SKM-1 (cell line): Measurements from ENCODE around the gene CDCA4.

ENCODE experiments used
- DNase-seq: peaks from one replicate; lab custom pipeline; 2025; ENCODE audit not compliant: unreplicated experiment; lab: John Stamatoyannopoulos, UW

Gene CDCA4

DNA sequence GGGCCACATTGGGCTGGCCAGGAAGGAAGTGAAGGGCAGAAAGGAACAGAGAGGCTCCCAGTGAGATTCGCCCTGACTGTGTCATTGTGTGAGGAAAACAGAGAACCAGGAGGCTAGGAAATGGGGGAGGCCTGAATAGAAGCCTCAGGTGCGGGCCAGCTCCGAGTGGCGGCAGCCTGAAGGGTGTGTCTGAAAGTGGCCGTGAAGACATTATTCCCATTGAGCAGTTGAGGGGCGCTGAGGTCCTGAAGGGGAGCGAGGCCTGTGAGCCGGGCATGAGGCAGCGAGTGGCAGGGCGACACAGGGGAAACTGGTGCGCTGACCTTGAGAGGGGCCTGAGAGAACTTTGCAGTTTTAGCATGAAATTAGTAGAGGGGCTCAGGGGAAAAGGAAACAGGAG, 28.4 kb downstream of the CDCA4 start:
- no peak for DNase-seq

DNA sequence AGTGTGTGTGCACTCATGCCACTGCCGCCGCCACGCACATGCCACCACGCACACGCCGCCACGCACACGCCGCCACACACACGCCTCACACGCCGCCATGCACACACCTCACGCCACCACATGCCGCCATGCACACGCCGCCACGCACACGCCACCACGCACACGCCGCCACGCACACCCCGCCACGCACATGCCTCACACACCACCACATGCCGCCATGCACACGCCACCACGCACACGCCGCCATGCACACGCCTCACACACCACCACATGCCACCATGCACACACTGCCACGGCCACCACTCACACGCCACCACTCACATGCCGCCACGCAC, 29.0 kb downstream of the CDCA4 start:
- no peak for DNase-seq

DNA sequence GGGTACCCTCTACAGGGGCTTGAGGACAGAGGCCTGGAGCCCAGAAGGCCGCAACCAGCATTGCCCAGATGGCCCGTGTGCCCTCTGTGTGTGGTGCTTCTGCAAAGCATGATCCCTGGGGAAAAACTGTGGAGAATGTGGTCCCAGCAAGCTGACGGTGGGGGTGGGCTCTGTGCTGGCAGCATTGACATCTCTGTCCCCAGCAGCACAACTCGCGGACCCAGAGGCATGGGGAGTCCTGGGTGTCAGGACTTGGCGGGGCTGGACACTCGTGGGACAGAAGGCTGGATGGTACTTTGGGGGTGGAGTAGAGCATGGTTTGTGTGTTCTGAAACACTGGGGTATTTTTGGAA, 31.0 kb downstream of the CDCA4 start:
- DNase-seq, result no peak

DNA sequence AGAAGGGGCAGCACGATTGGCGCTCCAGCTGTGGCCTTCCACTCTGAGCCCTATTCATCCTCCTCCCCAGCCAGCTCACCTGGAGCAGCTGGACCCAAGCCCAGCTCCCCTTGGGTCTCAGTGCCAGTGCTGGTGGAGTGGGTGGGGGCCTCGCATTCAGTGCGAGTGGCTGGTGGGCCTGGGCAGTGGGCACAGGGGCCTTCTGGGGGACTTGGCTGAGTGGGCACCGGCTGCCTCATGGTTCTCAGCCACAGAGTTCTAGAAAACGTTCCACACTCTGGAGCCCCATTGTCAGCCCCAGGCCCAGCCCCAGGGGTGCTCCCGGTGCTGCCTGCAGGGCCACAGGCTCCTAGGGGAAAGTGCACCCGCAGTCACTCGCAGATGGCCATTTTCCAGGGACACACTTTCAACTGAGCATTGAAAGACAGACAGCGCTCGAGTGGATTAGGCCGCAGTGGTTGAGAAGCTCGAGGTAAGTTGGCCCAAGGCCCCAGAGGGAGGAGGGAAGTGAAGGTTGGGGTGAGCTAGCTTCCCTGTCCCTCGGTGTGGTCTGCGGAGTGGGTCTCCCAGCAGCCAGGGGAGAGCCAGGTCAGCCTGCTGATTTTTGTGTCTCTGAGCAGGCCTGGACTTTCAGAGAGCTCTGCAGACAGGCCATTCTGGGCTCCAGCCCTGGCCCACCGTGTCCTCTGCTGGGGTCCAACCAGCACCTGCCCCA, 31.5 kb downstream of the CDCA4 start:
- no peak for DNase-seq

DNA sequence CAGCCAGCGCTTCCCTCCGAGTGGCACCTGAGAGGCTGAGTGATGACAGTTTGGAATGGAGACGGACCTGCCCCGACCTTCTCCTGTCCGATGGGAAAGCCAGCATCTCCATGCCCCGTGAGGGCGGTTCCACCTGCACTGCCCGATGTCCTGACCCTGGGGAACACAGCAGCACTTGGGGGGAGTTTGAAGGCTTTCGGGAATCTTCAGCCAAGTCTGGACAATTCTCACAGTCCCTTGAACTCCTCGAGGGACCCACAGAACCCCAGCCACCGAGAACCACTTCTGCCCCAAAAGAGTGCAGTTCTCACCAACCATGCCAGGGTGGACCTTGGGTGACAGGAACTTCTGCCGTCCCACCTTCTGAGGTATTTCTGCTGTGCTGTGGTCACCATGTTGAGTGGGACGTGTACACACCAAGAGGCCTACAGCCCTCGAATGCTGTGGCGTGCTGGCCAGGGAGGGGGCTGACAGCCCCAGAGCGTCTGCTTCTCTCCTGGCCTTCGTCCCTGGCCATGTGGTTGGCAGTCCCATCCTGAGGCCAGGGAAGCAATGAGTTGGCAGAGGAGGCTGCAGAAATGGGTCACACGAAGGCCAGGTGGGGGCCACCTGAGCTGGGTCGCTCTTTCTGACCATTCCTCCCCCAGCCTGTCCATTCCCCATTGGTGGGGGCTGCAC, 34.3 kb downstream of the CDCA4 start:
- no peak for DNase-seq

DNA sequence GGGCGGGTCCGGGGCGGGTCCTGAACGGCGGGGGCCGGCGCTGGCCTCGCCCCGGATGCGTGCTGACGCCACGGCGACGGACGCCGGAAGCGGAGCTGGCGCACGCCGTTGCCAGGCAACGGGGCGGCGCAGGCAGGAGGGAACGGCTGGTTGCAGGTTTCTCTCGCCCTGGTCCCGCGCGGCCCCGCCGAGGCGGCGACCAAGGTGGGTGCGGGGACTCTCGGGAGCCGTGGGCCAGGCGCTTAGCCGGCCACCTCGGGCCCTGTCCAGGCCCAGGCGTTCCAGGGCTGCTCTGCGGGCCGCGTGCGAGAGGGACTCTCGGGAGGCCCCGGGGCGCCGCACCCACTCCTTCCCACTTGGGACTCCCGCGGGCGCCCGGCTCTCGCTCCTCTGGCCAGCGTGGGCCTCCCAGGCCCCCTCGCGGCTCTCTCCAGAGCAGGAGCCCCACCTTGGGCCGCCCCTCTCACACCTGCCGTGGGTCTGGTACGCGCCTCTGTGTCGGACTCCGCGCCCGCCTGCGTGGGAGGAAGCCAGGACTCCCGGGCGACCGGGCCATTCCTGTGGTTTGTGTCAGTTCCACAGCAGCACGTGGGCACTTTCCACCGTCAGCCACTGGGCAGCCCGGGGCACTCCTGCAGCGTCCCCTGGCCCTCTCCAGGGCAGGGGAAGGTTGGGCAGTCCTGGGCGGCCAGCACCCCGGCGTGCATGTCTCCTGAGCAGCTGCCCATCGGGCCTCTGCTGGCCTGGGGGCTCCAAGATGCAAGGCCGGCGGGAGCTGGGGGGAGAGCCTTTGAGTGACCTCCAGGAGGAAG, 35.0 kb downstream of the CDCA4 start, which contains the start of gene CLBA1:
Gene CLBA1, plus strand, starts transcription at position 114 of the 812 bp plus-strand sequence. Its CDS starts 644 bp downstream, at position 758.
- peak; percentile 5 for DNase-seq

DNA sequence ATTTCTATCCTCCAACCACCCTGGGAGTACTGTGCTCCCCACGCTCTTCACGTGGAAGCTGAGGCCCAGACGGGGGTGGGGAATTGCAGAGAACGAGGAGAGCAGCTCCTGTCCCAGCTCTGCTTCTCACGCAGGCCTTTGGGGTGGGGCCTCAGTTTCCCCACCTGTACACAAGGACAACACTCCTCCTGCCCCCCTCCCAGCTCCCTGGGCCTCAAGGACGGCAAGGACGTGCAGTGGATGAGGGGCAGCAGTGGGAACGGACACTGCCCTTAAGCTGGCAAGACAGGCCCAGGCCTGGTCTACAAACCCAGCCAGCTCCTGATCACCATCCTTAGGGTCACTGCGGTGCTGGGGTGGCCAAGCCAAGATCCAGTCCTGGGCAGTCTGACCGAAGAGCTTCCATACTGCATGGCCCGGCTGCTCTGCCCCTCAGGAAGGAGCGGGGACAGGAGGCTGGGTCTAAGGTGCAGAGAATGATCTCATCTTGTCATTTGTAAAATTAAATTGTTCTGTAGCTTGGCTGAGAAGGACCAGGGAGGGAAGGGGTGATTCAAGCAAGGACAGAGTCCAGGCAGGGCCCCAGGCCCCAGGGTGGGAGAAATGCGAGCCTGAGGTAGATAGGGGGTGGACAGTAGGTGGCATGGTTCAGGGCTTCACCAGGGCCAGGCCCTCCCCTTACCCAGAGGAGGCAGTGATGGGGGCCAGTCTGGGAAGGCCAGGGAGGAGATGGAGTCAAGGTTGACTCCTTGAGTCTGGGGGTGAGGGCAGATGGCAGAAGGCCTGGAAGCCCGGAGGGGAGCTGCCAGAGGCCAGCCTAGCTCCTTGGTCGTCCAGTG, 36.6 kb downstream of the CDCA4 start:
- no peak for DNase-seq

DNA sequence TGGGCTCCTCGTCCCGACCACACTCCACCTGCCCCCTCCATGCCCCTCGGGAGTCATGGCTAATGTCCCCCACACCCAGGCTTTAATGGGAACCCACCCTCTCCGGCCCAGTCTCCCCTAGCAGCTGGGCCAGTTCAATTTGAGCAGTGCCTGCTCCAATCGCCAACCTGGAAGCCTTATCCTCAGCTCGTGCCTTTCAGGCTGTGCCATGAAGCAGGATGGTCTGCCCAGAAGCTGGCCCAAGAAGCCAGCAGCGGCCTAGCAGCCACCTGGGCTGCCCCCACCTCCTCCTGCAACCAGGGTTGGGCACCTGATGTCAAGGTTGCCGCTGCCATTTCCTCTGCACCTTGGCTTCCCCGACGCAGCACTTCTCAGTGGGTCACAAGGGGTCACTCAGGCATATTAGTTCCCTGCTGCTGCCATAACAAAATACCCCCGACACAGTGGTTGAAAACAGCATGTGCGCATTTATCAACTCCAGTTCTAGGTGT, 37.6 kb downstream of the CDCA4 start:
- no peak for DNase-seq

DNA sequence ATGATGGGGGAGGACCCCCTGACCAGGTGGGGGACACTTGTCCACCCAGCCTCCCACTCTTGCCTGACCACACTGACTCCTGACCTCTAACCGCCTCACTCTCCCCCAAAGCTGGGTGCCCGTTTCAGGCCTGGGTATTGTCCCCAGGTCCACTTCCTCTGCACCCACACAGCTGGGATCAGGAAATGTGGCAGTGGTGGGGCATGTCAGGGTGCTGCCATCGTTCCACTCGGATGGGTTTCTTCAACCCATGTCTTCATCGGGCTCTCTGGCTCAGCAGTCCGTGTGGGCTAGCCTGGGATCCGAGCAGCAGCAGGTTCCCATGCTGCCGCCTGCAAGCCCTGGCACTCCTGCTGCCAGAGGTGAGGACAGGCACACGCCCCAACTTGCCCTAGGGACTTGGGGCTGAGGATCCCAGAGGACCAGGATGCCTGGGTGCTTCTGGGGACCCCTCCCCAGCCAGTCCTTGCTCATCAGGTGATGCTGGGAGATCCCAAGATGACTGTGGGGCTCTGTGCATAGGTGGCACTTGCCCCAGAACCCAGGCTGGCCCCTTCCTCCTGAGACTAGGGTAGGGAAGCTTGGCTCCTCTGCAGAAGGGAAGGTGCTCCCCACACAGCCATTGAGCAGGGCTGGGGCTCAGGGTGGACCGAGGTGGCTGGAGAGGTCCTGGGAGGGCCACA, 38.2 kb downstream of the CDCA4 start:
- DNase-seq, result no peak

DNA sequence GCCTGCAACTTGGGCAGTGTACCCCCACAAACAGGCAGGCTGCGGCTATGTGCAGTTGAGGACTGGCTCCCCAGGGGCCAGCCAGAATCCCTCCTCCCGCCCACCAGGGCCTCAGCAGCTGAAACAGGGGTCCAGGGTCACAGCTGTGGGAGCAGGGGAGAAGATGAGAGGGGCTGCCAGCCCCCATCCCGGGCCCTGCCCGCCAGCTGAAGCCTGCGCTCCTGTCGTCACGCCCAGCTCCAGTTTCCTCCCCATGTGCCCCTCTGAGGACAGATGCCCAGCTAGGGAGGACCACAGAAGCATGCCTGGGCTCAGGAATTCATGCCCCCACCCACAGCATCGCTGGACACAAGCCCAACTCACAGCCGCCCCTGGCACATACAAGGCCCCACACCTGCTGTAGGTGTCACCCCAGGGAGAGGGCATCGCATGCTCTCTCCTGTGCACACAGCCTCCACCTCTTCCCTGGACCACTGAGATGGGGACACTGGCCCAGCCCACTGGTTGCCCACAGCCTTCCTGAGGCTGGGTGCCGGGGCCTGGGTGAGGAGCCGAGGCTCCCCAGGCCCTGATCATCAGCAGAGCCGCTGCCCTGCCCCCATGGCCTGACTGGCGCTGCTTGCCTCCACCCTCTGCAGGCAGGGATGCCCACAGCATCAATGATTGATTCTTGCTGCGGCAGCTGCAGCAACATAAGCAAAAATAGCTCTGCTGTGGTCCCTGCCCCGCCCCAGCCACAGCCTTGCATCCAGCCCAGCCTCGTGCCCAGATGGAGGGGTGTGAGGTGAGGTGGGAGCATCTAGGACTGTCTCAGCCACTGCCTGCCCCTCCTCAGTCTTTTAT, 39.0 kb downstream of the CDCA4 start:
- DNase-seq, result no peak

DNA sequence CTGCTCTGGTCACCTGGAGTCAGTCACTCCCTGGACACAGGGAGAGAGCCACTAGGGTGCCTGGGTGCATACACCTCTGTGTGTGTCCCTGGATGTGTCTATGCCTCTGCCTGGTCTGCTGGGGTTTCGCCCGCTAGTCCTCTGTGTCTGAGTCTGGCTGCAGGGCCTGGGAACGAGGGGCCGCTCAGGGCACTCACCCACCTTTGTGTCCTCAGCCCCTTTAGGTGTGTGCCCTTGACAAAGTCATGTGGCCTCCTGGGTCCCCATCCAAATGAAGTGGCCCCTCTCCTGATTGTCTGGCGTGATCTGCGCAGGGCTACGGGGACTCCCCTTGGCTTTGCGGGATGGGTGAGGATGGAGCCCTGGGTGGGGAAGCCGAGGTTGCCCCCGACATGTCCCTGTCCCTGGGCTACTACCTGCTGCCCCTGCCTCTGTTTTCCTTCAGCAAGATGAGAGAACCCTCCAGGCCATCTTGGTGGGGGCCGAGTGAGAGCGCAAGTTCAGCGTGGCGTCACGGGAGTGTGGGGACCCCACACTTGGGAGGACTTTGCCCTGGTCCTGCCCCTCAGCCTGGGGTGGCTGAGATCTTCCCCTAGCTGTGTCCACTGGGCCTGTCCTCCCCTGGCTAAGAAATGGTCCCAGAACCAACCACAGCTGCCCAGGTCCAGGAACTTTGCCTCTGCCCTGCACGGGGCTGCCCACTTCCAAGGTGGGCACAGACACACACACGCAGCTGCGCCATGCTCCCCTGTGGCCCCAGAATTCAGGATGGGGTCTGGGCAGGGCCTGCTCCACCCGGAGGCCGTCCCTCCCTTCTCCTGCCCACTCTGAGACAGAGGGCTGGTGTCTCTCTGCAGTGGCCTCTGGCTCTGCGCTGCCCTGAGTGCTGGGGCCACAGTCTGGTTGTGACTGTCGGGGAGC, 40.0 kb downstream of the CDCA4 start:
- DNase-seq, result no peak

DNA sequence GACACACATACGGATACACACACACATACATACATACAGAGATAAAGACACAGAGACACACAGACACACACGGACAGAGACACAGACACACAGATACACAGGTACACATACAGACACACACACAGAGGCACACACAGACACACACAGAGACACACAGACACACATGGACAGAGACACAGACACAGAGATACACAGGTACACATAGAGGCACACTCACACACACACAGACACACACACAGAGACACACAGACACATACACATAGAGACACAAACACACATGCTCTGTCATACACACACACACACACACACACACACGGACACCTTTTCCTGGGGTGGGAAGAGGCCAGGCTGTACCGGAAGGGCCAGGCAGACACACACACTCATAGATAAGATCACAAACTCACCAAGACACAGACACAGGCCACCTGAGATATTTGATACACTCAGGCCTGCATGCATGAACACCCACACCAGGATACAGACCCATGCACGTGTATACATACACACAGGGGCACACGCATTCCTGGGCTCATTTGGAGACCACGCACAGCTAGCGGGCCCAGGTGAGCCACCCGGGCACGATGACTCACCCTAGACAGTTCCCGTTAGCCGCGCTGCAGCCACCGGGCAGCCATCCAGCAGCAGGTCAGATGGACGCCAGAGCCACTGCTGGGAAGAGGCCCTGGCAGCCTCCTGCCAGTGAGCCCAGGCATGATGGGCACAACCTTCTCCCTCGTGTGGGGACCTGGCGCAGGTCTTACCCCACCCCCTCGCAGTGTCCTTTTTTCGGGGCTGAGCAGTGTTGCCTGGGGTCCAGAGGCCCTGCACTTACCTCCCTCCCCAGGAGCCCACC, 40.9 kb downstream of the CDCA4 start:
- no peak for DNase-seq

DNA sequence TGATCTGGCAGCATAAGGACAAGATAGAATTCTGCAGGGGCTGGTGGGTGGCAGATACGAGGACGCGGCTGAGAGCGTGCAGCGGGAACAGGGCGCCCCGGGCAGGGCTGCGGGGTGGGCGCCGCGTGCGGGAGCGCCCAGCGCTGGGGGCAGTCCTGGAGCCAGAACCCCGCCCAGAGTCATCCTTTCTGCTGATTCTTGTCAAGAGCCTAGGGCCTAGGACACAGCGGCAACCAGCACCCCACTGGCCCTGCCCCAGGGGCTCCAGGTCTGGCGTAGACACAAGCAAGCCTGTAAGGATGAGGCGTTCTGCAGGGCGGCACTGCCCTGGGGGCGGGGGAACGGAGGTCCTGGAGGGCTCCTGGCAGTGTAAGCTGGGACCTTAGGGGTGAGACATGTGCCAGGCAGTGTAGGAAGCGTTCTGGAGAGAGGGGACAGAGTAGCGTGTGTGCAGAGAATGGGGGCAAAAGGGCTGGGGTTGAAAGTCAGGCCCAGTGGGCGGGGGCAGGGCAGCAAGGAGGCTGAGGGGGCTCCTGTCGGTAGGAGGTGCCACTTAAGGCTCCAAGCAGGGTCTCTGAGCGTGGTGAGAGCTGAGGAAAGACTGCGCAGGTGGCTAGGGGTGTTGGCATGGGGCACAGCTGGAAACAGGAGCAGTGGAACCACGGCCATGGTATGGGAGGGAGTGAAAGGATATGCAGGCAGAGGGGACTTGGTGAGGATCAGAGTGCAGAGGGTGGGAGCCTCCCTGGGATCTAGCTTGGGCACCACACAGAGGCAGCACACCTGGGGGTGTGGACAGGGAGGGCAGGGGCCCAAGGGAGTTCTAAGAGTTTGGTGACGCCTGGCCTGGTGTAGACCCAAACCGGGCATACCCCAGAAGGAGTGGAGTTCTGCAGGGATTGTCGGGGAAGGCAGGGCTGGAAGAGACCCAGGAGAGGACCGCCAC, 41.9 kb downstream of the CDCA4 start:
- DNase-seq, result no peak

DNA sequence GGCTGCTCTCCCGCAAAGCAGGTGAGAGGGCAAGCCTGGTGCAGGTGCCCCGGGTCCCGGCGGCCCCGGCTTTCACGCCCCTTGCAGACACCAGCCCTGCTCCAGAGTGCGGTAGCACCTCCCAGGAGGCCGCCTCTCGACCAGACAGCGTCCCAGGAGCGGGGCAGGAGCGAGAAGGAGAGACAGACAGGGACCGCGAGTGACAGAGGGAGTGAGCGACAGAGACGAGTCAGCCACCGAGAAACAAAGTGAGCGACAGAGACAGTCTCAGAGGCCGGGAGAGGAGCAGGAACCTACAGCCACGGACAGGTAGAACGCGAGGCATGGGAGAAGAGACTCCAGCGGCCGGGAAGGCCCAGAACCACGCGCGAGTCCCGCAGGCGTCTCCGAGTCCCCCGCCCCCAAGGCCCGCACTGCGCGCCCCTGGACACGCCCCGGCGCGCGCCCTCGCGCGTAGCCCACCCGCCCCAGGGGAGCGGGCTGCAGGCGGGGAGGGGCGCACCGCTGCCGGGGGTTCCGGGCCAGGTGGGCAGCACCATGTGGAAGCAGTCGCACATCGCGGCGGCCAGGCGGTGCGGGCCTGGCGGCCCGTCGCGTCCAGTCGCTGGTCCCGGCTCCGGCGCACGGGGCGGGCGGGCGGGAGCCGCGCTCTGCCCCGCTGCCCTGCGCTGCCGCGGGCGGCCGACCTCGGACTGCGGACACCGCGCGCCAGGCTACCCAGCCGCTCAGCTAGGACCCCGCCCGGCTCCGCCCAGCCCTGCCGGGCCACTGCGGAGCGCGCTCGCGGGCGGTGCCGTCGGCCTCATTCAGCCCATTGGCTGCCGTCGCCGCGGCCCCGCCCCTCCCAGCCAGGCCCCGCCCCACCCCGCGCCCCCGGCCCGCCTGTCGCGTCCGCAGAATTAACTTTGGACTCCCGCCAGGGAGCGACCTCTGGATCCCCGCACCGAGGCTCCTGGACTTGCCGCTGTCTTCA, 42.9 kb downstream of the CDCA4 start, which contains the start of gene AHNAK2:
Gene AHNAK2, minus strand, starts transcription at position 694 of the 973 bp plus-strand sequence. Its CDS starts 137 bp downstream, at position 557.
- DNase-seq, result peak; percentile 6

DNA sequence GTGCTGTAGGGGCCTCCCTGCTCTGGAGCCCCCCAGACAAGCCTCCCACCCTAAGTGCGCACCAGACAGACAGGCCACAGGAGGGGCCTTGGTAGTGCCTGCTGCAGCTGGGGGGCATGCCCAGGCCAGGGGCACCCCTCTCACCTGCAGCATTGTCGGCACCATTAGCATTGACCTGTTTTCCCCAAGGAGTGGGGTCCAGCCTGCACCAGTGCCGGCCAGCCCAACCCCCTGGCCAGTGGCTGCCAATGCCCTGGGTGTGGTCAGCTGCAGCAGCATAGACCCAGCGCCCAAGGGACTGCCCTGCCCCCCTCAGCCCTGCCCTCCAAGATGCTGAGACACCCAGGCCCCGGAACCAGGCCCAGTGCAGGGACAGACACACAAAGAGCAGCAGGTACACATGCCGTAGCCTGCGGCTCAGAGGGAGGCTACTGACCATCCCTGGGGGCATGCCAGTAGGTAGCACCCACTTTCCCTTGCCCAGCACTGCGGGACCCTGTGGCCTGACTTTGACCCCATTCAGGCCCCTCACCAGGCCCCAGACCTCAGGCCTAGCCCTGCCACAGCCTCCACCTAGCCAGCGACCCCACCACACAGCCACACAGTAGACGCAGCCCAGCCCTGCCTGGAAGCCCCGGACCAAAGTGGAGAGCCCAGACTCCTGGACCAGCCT, 43.7 kb downstream of the CDCA4 start:
- DNase-seq, result no peak
